ENCODE results near the gene SOX10. TPM values are rescaled to one million over a fixed set of nuclear protein-coding genes. Genes with fewer than 3 reads are reported as not detected.

The SOX10 gene
- total and polyA plus RNA-seq, 2 of the 13 experiments (the other 11 are each of a cell fraction or from before 2014, with no cell fraction given): not detected

- POLR2A ChIA-PET: no interaction called here
- Histone ChIP-seq H4K20me1 (ENCODE audit: insufficient read depth, low read length) (no peaks in the 10 kb centered on the region), H3K79me2 (ENCODE audit: insufficient read depth, low read length) (no peaks in the 10 kb centered on the region), H3K9me3 (ENCODE audit: low read length) (no peaks in the 10 kb centered on the region; the same call in 1 of the 2 replicates), H3K4me3 (replicated peaks in 1 of 3; ENCODE audit: insufficient read depth in 1 of 3, low read depth in 2 of 3, low read length in 3 of 3) (peak overlapping the region in 2 of 3 experiments; percentile 22 to 46; a peak in 1 of 6 replicates), H3K9ac (ENCODE audit: insufficient read depth, low read depth, low read length) (peak overlapping the region; percentile 41), H3K27me3 (ENCODE audit: control insufficient read depth in 1 of 2, insufficient read depth in 2 of 2, low read length in 2 of 2) (no peaks in the 10 kb centered on the region), H2AFZ (ENCODE audit: low read length) (peak overlapping the region; percentile 70), H3K4me2 (ENCODE audit: low read depth, low read length) (peak overlapping the region; percentile 74), H3K36me3 (replicated peaks in 1 of 2; ENCODE audit: control insufficient read depth in 1 of 2, insufficient read depth in 2 of 2, low read length in 2 of 2) (no peaks in the 10 kb centered on the region), H3K4me1 (ENCODE audit: insufficient read depth, low read length) (peaks cover 83% of the 10 kb centered on the region), H3K27ac (ENCODE audit: extremely low read length, insufficient read depth, low read length) (peak overlapping the region; percentile 74)
- CTCF ChIA-PET (ENCODE audit: low intra/inter-chr PET ratio, low total read pairs): no interaction called here
- WGBS (ENCODE audit: low lambda C conversion rate): 3% methylated on average over 7 of the region's 7 CpGs
- in situ Hi-C loops (cut with HindIII; ENCODE audit: extremely low pct_ligation_motif_present, low pct_unique_long_range_greater_than_20kb): no loop called here
- intact Hi-C loops (cut with micrococcal nuclease; ENCODE audit: unreplicated experiment): no loop called here
- peak; percentile 86 for DNase-seq (ENCODE audit: low spot score)
- FAIRE-seq: peak; percentile 47
- ATAC-seq: 0 out of 3 replicates have a peak, but pooled peaks have one; percentile 27
- no TSS peak for BruUV-seq (replicated peaks)
- no peak for TF ChIP-seq ZNF367 (CRISPR knock-in tag; IDR thresholded peaks at IDR 0.05; ENCODE audit: borderline replicate concordance)
- peak; percentile 29; the same call in 1 of the 2 replicates for TF ChIP-seq ATF7 (IDR thresholded peaks at IDR 0.05)
- TF ChIP-seq ATF7 (CRISPR knock-in tag; IDR thresholded peaks at IDR 0.05): no peak
- 0 out of 2 replicates have a peak, but pooled peaks have one; percentile 37 for TF ChIP-seq ISL2 (CRISPR knock-in tag; IDR thresholded peaks at IDR 0.05)
- TF ChIP-seq CSRNP1 (CRISPR knock-in tag; IDR thresholded peaks at IDR 0.05): no peak
- TF ChIP-seq ARID5B (CRISPR knock-in tag; IDR thresholded peaks at IDR 0.05): peak; percentile 93
- TF ChIP-seq KMT2B (CRISPR knock-in tag; IDR thresholded peaks at IDR 0.05): no peak
- TF ChIP-seq KLF15 (CRISPR knock-in tag; IDR thresholded peaks at IDR 0.05; ENCODE audit: borderline replicate concordance): no peak
- TF ChIP-seq, protein P1, sequence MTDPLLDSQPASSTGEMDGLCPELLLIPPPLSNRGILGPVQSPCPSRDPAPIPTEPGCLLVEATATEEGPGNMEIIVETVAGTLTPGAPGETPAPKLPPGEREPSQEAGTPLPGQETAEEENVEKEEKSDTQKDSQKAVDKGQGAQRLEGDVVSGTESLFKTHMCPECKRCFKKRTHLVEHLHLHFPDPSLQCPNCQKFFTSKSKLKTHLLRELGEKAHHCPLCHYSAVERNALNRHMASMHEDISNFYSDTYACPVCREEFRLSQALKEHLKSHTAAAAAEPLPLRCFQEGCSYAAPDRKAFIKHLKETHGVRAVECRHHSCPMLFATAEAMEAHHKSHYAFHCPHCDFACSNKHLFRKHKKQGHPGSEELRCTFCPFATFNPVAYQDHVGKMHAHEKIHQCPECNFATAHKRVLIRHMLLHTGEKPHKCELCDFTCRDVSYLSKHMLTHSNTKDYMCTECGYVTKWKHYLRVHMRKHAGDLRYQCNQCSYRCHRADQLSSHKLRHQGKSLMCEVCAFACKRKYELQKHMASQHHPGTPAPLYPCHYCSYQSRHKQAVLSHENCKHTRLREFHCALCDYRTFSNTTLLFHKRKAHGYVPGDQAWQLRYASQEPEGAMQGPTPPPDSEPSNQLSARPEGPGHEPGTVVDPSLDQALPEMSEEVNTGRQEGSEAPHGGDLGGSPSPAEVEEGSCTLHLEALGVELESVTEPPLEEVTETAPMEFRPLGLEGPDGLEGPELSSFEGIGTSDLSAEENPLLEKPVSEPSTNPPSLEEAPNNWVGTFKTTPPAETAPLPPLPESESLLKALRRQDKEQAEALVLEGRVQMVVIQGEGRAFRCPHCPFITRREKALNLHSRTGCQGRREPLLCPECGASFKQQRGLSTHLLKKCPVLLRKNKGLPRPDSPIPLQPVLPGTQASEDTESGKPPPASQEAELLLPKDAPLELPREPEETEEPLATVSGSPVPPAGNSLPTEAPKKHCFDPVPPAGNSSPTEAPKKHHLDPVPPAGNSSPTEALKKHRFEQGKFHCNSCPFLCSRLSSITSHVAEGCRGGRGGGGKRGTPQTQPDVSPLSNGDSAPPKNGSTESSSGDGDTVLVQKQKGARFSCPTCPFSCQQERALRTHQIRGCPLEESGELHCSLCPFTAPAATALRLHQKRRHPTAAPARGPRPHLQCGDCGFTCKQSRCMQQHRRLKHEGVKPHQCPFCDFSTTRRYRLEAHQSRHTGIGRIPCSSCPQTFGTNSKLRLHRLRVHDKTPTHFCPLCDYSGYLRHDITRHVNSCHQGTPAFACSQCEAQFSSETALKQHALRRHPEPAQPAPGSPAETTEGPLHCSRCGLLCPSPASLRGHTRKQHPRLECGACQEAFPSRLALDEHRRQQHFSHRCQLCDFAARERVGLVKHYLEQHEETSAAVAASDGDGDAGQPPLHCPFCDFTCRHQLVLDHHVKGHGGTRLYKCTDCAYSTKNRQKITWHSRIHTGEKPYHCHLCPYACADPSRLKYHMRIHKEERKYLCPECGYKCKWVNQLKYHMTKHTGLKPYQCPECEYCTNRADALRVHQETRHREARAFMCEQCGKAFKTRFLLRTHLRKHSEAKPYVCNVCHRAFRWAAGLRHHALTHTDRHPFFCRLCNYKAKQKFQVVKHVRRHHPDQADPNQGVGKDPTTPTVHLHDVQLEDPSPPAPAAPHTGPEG (CRISPR knock-in tag; IDR thresholded peaks at IDR 0.05): no peak
- no peak for TF ChIP-seq NCOA1 (CRISPR knock-in tag; IDR thresholded peaks at IDR 0.05)
- no peak for TF ChIP-seq RNF219 (CRISPR knock-in tag; IDR thresholded peaks at IDR 0.05)
Observed at GRCh38 chr22:38012604-38013072, 28.3 kb upstream of the SOX10 start.

All from HepG2 (cell line).